Hypothalamus (tissue), 51 donors: ENCODE measurements around the gene MAGI1.
A peak's percentile ranks its signal among the peaks of the same experiment; 100 is the strongest.

Experiments used
- DNase-seq, 51 donors: peaks; one replicate each; lab custom pipeline; 2025; lab: John Stamatoyannopoulos, UW

MAGI1 gene

DNA sequence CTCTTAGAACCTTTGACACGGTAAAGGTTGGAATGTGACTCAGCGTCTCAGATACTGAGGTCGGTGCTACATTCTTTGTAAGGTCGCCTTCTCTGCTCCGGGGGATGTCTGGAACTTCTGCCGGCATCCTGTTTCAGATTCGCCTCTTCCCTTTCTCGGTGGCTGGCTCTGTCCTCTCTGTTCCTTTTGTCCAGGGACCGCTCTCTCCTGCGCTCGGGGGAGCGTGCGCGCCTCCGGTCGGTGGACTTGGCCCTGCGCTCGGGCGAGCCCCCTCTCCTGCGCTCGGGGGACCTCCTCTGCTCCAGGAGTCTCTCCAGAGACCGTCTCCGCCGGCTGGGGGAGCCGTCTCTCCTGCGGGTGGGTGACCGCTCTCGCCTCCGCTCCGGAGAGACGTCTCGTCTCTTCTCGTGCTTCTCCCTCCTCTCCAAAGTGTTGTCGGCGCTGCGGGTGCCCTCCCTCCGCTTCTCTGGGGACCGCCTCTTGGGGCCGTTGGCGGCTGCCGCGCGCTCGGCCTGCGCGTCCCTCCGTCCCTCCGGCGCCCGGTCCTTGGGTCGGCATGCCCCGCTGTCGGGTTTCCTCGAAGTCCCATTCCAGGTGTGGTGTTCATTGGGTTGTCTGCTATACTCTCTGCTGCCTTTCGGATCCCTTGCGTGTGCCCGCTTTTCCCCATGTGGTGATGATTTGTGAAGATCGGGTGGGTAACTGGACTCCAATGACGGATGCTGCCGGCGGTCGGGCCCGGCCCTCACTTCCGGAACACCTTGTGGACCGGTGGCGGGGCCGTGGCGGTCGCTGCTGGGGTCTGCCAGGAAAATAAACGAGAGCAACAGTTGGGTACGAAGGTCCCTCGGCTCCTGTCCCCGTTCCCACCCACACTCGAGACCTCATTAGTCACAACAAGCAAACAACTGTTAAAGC lies 682.1 kb downstream of the MAGI1 start:
- DNase-seq, result no peak

DNA sequence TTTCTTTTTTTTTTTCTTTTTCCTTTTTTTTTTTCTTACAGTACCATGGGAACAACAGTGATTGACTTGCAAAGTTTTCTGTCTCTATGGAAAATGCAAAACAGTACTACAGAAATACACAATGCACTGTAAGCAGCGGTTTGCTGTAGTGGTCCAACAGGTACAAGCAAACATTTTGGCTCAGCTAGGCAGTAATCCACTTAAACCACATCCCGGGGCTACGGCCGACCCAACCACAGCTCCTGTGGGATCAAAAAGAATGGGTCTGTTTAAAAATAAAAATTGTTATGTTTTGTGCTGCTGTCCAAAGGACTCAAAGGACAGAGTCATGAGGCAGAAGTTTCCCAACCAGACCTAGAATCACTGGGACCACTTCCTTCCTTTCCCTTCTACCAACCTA lies 683.8 kb downstream of the MAGI1 start:
- no peak for DNase-seq

DNA sequence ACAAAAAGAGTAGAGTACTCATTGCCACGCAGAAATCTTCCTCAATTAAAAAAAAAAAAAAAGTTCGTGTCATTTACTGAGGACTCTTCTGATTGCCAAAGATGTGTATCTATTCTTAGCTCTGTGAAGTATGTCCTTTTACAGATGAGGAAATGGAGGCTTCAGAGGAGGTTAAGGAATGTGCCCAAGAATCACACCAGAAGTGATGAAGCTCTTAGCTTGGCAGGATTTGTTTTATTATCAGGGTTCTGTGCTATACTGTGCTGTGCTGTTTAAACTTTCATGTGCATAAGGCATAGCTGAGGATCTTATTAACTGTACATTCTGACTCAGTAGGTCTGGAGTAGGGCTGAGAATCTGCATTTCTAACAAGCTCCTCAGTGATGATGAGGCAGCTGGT lies 685.8 kb downstream of the MAGI1 start:
- no peak for DNase-seq

DNA sequence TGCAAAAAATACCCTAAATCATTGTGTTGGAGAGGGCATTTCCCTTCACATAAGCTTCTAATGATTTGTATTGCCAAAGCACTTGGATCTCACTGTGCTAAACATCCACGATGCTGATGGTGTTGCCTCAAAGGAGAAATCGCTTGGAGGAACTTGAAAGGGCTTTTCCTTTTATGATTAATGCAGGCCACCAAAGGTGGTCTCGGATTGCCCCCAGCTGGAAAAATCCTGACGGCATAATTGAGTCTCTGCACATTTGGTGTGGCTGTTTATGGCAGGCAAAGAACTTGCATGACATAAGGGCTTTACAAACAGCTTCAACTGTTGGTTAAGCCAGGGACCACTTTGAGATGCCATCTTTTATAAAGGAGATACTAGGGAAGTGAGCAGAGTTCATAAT lies 687.0 kb downstream of the MAGI1 start:
- DNase-seq, result no peak

DNA sequence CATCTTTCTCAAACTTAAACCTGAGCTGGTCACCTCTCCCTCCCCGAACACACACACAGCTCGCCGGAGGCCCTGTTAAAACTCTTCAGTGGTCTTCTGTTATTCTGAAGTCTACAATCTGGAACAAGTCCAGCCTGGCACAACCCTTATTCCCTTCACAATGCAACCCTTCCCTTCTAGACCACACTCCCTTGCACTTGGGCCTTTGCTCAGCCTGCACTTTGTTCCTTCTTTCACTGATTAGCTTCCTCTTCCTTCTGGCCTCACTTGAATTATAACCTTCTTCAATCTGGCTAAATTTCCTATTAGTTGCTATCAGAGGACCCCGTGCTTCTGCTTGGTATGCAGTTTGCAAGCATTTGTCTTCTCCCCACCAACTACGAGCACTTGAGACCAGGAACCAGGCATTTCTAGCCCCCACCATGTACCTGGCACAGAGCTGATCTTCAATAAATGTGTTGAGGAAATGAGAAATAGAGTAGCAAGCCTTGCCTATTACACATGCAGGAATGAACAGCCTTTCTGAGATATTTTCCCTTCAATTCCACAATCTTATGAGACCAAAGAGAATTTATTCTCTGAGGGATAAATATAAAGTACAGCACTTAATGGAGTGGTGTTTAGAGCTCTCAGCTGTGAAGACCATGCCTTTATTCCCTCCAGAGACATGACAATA lies 687.8 kb downstream of the MAGI1 start:
- no peak for DNase-seq

DNA sequence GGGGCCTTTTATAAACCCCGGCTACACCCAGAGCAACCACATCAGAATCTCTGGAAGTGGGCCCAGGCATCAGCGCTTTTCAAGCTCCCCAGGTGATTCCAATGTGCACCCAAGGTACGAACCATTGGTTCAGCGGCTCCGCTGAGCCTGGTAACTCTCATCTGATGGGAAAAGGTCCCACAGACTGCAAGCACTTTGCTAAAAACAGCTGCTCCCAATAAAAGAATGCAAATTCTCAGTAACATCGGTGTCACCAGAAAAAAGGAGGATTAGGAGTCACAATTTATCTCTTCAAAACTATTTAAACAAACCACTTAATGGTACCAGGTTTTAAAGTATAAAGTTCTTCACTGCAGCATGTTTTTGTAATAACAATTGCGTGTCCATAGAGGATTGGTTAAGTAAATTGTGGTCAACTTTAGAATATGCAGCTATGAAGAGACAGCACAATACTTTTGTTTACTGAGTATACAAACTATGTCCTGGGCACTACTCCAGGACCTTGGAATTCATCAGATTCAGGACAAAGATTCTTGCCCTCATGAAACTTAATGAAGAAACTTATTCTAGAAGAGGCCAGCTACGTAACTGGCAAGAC lies 690.2 kb downstream of the MAGI1 start:
- DNase-seq, result no peak

DNA sequence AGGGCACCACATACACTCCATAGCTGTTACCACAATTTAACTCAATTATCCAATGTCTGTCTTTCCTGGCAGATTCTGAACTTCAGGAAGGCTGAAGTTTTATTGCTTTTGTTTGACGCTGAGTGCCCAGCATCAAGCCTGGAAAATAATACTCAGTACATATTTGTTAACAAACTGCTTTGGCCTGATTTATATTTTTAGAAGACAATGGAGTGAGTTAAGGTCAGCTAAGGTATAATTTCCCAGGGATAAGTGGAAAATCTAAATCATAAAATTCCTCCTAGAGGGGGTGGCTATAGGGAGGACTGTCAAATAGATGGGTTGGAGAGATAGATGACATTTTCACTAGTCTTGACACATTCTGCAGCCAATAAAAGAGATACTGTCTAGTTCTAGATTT lies 691.6 kb downstream of the MAGI1 start:
- DNase-seq, result no peak

DNA sequence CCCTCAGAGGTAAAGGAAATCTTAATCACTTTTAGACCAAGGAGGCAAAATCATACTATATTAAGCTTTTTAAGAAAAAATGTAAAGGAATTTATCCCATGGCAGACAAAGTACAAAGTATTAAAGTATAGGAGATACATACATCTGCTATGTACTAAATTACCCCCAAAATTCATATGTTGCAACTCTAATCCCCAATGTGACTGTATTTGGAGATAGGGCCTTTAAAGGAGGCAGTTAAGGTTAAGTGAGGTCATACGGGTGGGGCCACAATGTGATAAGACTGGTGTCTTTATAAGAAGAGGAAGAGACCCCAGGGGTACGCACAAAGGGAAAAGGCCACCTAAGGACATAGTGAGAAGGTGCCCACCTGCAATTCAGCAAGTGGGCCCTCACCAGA lies 693.9 kb downstream of the MAGI1 start:
- DNase-seq, result no peak

DNA sequence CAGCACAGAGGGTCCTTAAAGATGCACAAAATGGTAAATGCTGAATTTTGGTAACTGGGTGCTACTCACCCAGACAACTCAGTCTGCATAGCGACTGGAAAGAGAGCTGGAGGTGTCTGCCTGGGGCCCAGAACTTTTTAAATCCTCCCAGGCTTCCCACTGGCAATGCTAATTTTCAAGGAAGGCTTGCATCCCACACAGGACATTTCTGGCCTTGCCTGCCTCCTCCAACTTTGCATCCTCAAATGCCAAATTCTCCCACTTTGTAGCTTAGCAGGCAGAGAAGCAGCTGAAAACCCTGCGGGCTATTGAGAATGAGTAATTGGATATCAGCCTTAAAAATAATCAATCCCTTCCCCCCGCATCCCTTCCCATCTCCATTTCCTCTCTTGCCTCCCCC lies 694.3 kb downstream of the MAGI1 start:
- DNase-seq, result no peak

DNA sequence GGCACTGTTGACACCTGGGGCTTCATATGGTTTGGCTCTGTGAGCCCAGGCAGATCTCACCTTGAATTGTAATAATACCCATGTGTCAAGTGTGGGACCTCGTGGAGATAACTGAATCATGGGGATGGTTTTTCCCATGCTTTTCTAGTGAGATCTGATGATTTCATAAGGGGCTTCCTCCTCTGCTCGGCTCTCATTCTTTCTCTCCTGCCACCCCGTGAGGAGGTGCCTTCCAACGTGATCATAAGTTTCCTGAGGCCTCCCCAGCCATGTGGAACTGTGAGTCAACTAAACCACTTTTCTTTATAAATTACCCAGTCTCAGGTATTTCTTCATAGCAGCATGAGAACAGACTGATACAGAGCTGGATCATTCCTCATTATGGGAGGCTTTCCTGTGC lies 695.0 kb downstream of the MAGI1 start:
- no peak for DNase-seq

DNA sequence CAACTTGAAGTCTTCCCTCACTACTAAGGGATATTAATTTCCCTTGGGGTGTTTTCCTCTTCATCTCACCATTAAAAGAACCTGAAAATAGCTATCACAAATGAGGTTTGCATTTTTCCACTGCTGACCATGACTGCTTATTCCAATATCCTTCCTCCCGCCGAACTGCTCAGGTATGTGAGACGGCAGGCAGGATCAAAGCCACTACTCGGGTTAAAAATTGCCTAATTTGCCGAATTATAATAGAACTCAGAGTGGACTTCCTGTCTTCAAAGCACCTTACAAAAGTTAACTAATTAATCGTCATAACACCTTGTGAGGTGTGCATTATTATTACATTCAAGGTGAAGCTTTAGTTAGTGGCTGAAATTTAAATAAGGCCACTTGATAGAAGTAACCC lies 695.7 kb downstream of the MAGI1 start:
- no peak for DNase-seq

DNA sequence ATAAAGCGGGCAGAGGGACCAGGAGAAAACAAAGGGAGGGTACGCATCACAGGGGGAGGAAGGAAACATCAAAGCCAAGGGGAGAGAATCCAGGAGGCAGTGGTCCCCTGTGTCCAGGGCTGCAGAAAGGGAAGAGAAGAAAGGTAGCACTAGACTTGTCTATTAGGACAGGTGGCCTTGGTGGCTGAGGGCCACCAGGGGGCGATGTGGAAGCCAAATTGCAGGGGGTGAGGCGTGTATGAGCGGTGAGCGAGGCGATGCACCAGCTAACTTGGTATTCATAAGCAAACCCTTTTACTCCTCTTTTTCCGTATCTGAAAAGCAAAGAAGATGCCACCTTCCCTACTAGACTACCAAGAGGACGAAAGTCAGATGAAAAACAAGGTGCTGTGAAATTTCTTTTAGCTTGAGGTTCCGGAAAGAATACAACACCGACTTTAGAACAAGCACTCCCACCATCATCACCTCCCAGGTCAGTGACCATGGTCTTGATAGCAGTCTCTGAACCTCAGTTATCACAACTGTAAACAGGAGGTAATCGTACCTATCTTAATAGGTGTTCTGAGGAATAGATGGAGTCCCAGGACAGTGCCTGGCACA lies 696.5 kb downstream of the MAGI1 start:
- DNase-seq, result peak in 11 of 51 donors; percentile 2 to 36 (median 9)

DNA sequence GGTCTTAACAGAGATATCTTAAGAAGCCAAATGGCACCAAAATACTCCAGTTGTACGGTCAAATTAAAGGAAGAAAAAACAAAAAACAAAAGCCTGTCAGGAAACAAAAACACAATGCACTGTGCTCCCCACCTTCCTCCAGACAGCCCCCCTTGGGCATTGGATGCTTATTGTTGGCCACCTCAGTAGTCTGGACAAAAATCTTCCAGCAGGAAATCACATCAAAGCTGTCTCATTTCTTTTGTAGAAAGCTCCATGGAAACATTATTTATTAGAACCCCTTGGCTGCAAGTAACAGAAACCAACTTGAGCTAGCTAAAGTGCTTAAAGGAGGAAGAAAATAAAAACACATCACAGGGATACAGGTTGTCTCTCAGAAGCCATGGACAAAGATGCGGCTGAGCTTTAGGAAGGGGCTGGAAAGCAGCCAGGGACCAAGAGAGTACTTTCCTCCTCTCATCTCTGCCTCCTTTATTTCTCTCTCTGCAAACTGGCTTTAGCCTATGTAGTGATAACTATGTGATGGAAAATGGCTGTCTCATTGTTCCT lies 699.5 kb downstream of the MAGI1 start:
- no peak for DNase-seq

DNA sequence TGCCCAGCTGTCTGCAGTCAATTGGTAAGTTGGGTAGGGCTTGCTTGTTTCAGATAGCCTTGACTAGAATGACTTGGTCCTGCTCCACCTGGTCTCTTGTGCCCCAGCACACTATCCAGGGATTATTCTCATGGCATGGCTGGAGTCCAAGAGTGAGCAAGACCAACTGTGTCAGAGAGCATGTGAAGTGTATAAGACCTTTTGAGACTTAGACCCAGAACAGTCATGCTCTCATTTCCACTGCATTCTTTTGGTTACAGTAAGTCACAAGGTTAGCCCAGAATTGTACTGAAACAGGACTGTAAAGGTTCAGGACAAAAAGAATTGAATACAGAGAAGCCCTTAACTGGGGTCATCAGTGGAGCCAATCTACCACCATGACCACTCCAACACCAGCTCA lies 700.1 kb downstream of the MAGI1 start:
- DNase-seq, result no peak

DNA sequence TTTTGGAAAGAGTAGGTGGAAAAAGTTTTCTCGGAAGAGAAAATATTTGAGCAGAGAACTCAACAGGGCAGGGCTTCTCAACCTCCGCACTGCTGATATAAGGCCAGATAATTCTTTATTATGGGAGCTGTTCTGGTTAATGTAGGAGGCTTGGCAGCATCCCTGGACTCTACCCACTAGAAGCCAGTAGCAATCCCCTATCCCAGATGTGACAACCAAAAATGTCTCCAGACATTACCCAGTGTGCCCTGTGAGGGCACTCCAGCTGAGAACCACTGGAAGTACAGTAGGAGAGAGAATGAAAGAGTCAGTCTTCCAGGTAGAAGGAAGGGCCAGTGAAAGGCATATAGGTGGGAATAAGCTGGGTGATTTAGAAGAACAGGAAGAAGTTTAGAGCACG lies 703.1 kb downstream of the MAGI1 start:
- no peak for DNase-seq

DNA sequence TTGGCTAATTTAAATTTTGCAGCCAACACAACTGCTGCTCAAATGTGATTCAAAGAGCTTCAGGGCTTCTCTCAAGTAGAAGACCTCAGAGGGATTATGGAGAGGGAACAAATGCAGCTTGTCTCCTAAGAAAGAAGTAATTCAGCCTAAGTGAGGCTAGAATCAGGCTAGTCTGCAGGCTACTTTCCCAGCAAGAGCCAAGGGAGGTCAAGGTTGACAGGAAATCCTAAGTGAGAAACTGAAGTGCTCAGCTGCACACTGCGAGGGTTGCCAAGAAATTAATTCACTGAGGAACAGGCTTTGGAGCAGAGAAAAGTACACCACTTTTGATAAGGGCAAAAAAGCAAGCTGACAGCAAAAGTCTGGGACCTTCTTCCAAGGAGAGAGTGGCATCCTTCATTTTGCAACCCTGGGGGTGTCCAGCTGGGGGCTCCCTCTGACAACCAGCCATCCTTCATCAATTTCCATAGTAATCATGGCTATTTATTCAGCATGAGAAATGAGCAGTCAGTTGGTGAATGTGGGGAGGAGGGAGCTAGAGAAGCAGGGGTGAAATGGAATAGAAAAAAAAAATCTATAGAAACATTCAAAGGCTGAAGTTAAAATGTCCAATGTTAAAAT lies 704.6 kb downstream of the MAGI1 start:
- DNase-seq, result peak in 10 of 51 donors; percentile 1 to 39 (median 12)

DNA sequence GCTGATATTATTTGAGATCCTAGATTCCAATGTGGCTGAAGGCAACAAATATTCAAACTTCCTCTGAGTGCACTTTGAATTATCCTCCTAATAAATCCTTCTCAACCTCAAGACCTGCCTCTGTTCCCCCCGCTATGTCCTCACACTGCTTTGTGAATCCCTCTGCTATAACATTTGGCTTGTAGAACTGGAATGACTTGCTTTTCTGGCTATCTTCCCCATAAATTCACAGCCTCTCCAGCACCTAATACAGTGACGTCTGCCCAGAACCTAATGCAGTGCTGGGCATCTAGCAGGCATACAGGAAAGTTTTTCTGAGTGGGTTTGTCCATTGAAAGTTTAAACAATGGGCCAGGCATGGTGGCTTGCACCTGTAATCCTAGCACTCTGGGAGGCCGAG lies 707.0 kb downstream of the MAGI1 start:
- DNase-seq, result no peak

DNA sequence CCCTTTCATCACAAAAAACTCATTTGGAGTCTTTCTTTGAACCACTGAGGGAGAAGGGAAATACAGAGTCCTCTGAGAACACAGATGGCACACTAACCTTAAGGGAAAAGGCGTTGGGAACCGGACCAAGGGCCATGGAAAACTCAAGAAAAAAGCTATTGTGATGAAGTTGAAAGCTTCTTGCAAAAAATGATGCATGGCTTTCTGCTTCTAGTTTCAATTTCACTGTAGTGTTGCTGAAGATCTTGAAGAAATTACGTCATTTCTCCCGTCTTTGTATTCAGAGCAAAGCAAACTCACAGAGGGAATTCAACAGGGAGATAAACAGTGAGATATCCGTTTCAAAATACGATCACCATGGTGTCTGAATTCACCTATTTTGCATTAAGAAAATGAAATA lies 708.6 kb downstream of the MAGI1 start:
- DNase-seq, result peak in 2 of 51 donors; percentile 4 to 6

DNA sequence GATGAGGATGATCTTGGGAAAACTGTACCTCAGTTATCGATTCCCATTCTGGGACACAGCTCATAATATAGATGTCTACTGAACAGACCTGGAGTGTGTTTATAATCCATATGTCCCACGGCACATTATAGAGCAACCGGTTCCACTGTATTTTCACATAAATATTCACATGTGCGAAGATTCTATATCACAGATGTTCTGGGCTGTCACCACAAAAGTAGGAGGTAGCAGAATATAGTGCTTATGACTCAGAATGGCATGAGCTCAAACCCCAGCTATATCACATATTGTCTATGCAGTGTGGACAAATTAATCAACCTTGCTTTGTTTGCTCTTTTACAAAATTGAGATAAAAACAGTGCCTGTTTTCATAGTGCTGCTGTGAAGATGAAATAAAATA lies 710.6 kb downstream of the MAGI1 start:
- no peak for DNase-seq

DNA sequence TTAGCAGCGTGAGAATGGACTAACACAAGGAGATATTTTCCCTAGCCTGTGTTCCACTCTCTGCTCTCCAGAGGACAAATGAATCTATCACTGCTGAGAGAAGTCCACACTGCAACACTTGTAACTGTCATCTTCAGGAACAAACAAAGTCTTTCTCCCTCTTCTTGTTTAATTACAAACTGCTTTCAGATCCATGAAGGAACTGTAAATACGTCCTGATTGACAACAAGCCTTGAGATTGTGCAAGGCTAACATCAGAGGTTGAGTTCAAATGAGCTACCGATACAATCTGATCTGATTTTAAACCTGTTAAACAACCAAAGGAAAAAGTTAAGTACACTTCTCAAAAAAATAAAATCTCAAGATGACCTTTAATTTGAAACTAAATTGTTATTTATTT lies 712.1 kb downstream of the MAGI1 start:
- no peak for DNase-seq

DNA sequence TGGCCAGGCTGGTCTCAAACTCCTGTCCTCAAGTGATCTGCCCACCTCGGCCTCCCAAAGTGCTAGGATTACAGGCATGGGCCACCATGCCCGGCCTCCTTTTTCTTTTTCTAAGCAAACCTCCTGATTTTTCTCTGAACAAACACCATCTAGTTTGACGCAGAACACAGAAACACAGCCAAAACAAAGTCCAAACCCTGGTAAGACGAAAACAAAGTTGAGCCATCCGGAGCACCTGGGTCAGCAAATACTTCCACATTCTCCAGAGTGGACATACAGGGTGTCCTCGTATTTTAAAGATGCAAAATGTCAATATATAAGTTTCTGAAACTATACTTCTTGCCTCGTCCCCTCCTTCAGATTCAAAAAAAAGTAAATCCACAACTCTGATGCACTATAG lies 715.8 kb downstream of the MAGI1 start:
- no peak for DNase-seq
